ENCODE measurements around the gene MLLT1.

DNA sequence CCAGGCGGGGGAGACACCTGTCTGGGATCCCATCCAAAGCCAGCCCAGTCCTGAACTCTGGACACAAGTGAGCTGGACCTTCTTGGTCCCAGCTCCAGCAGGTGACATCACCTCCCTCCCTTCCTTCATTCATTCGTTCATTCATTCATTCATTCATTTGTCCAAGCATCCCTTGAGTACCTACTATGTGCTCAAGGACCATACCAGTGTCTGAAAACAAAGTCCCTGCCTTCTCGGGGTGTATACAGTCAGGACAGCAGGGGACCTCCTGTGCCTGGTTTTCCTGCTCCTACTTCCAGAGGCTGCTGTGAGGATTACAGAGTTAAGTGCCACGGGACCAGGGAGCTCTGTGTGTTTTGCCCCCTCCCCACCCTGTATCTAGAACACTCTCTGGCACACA lies 39.6 kb upstream of the MLLT1 start:
- TF ChIP-seq POLR2A (IDR thresholded peaks at IDR 0.05; ENCODE audit: low read depth, low read length) = no peak
- no peak for TF ChIP-seq POLR2AphosphoS5 (IDR thresholded peaks at IDR 0.05; ENCODE audit: low read depth, low read length)
- TF ChIP-seq TAF1 (IDR thresholded peaks at IDR 0.05; ENCODE audit: low read depth, low read length) = no peak

Measured in GM12891 (cell line).